ENCODE measurements around the gene FAM170B. TPM values are rescaled to one million over a fixed set of nuclear protein-coding genes. Genes with fewer than 3 reads are reported as not detected.

The FAM170B gene
- total RNA-seq, 1 experiment from 2014 or later = not detected

- intact Hi-C loops (cut with micrococcal nuclease; ENCODE audit: unreplicated experiment) (no loop called here), in situ Hi-C loops (cut with HindIII; ENCODE audit: low pct_unique_long_range_greater_than_20kb, low sequenced_read_pairs) (no loop called here)
- H3K36me3 ChIP-seq (ENCODE audit: control insufficient read depth, insufficient read depth, low read length) = no peaks in the 10 kb centered on the region
- H3K9me3 ChIP-seq (ENCODE audit: control insufficient read depth, insufficient read depth, low read depth, low read length) = no peaks in the 10 kb centered on the region
- no peaks in the 10 kb centered on the region for H3K4me1 ChIP-seq (ENCODE audit: control insufficient read depth, insufficient read depth, low read length)
- POLR2A ChIA-PET = no interaction called here
- DNase-seq (ENCODE audit: low read depth, low spot score) (no peak), ATAC-seq (no peak)
- CTCF ChIA-PET = no interaction called here
- TF ChIP-seq CTCF (IDR thresholded peaks at IDR 0.05) = no peak
- no peak for TF ChIP-seq REST (IDR thresholded peaks at IDR 0.05; ENCODE audit: insufficient read depth in 1 of 2, low read depth in 2 of 2, low read length in 1 of 2)
- TF ChIP-seq SIN3A (IDR thresholded peaks at IDR 0.05; ENCODE audit: borderline replicate concordance, insufficient read depth, low read depth, low read length) = no peak
- TF ChIP-seq TCF7L2 (IDR thresholded peaks at IDR 0.05; ENCODE audit: low read depth, low read length) = no peak
- no peak for TF ChIP-seq POLR2AphosphoS5 (IDR thresholded peaks at IDR 0.05; ENCODE audit: low read depth, low read length)
- BruUV-seq (replicated peaks) = no TSS peak
- no peaks in the 10 kb centered on the region; the same call in 1 of the 2 replicates for H3K27me3 ChIP-seq (ENCODE audit: control insufficient read depth, insufficient read depth, low read length)
- no peak overlapping the region for H3K4me3 ChIP-seq (ENCODE audit: low read depth in 2 of 2, low read length in 2 of 2)
- H3K27ac ChIP-seq (ENCODE audit: low read length) = no peak overlapping the region
Observed at GRCh38 chr10:49165821-49166483, 32.1 kb upstream of the FAM170B start.

GRCh38 chr10:49165259-49165658, 31.4 kb upstream of the FAM170B start:
- intact Hi-C loops (cut with micrococcal nuclease; ENCODE audit: unreplicated experiment) (no loop called here), in situ Hi-C loops (cut with HindIII; ENCODE audit: low pct_unique_long_range_greater_than_20kb, low sequenced_read_pairs) (no loop called here)
- DNase-seq (ENCODE audit: low read depth, low spot score) (no peak), ATAC-seq (no peak)
- no peaks in the 10 kb centered on the region; the same call in 1 of the 2 replicates for H3K27me3 ChIP-seq (ENCODE audit: control insufficient read depth, insufficient read depth, low read length)
- no TSS peak for BruUV-seq (replicated peaks)
- H3K4me1 ChIP-seq (ENCODE audit: control insufficient read depth, insufficient read depth, low read length) = no peaks in the 10 kb centered on the region
- ChIA-PET CTCF (no interaction called here), POLR2A (no interaction called here)
- TF ChIP-seq CTCF (IDR thresholded peaks at IDR 0.05) (no peak), SIN3A (IDR thresholded peaks at IDR 0.05; ENCODE audit: borderline replicate concordance, insufficient read depth, low read depth, low read length) (no peak), POLR2AphosphoS5 (IDR thresholded peaks at IDR 0.05; ENCODE audit: low read depth, low read length) (no peak), TCF7L2 (IDR thresholded peaks at IDR 0.05; ENCODE audit: low read depth, low read length) (no peak), REST (IDR thresholded peaks at IDR 0.05; ENCODE audit: insufficient read depth in 1 of 2, low read depth in 2 of 2, low read length in 1 of 2) (no peak)
- no peak overlapping the region for H3K27ac ChIP-seq (ENCODE audit: low read length)
- H3K36me3 ChIP-seq (ENCODE audit: control insufficient read depth, insufficient read depth, low read length) = no peaks in the 10 kb centered on the region
- no peak overlapping the region for H3K4me3 ChIP-seq (ENCODE audit: low read depth in 2 of 2, low read length in 2 of 2)
- H3K9me3 ChIP-seq (ENCODE audit: control insufficient read depth, insufficient read depth, low read depth, low read length) = no peaks in the 10 kb centered on the region
